SK-N-SH (cell line): ENCODE data around the gene MGAT5. TPM values are rescaled to one million over a fixed set of nuclear protein-coding genes. Genes with fewer than 3 reads are reported as not detected.
A peak's percentile ranks its signal among the peaks of the same experiment; 100 is the strongest.

Experiments used
- CTCF ChIA-PET: fragments of 300-600, 350-600 bp; formaldehyde crosslinking; extraction: SDS; loops from one replicate; lab custom pipeline; 2021; lab: Yijun Ruan, JAX
- POLR2A ChIA-PET: fragments of 350-600 bp; sonication (Branson Sonifier 250); formaldehyde crosslinking; extraction: SDS; loops from one replicate; lab custom pipeline; 2020; ENCODE audit warnings: antibody characterized with exemption, inconsistent platforms; lab: Yijun Ruan, JAX
- DNase-seq: peaks from one replicate; pipeline ENCODE4 v3.0.0; 2012
- H2AFZ ChIP-seq: fragments of 200-600 bp; sonication (generic); 2 replicates; pipeline ENCODE4 v1.8.1; 2016; ENCODE audit warnings: antibody characterized with exemption, mild to moderate bottlenecking, low read depth
- H3F3A ChIP-seq: fragments of 200-600 bp; sonication (generic); replicated peaks from 2 replicates; pipeline ENCODE3; 2016; ENCODE audit warnings: antibody characterized with exemption, mild to moderate bottlenecking; ENCODE audit not compliant: insufficient read depth
- H3K27ac ChIP-seq, 2 experiments: fragments of 200-500 bp in 1 of 2; fragments of 200-600 bp in 1 of 2; sonication (Bioruptor generic) in 1 of 2; sonication (generic), shearing (Covaris generic) in 1 of 2; 2 replicates each; pipeline versions ENCODE4 v1.5.1 to v1.6.1; 2014 to 2016; ENCODE audit warnings: low read depth in 2 of 2, inconsistent platforms in 1 of 2, low read length in 1 of 2, mild to moderate bottlenecking in 1 of 2, mixed read lengths in 1 of 2
- H3K27me3 ChIP-seq: fragments of 200-600 bp; sonication (generic), shearing (Covaris generic); 2 replicates; pipeline ENCODE4 v1.6.1; 2016; ENCODE audit warnings: mixed run types; ENCODE audit not compliant: insufficient read depth
- H3K36me3 ChIP-seq, 2 experiments: fragments of 200-500 bp in 1 of 2; fragments of 200-600 bp in 1 of 2; sonication (Bioruptor generic) in 1 of 2; sonication (generic) in 1 of 2; replicated peaks in 1 of 2; 2 replicates each; pipeline versions ENCODE3 to v1.5.1; 2014 to 2016; ENCODE audit warnings: low read length in 1 of 2, mild to moderate bottlenecking in 1 of 2; ENCODE audit not compliant: insufficient read depth in 2 of 2, control insufficient read depth in 1 of 2
- H3K4me1 ChIP-seq, 2 experiments: fragments of 200-500 bp in 1 of 2; fragments of 200-600 bp in 1 of 2; sonication (Bioruptor generic) in 1 of 2; sonication (generic), shearing (Covaris generic) in 1 of 2; 2 replicates each; pipeline versions ENCODE4 v1.5.1 to v1.6.1; 2014 to 2016; ENCODE audit warnings: low read depth in 1 of 2, low read length in 1 of 2, mixed run types in 1 of 2; ENCODE audit not compliant: insufficient read depth in 2 of 2, control insufficient read depth in 1 of 2
- H3K4me2 ChIP-seq: fragments of 200-600 bp; sonication (generic), shearing (Covaris generic); 2 replicates; pipeline ENCODE4 v1.6.1; 2017; ENCODE audit warnings: mixed run types
- H3K4me3 ChIP-seq, 2 experiments: fragments of 200-500 bp in 1 of 2; fragments of 200-600 bp in 1 of 2; sonication (Bioruptor generic) in 1 of 2; sonication (generic), shearing (Covaris generic) in 1 of 2; 2 replicates each; pipeline versions ENCODE4 v1.5.1 to v1.8.1; 2014 to 2016; ENCODE audit warnings: low read depth in 2 of 2, inconsistent platforms in 1 of 2, low read length in 1 of 2, mild to moderate bottlenecking in 1 of 2, mixed read lengths in 1 of 2, moderate library complexity in 1 of 2
- H3K79me2 ChIP-seq: fragments of 200-600 bp; sonication (generic); 2 replicates; pipeline ENCODE4 v1.8.1; 2017; ENCODE audit warnings: mild to moderate bottlenecking; ENCODE audit not compliant: insufficient read depth
- H3K9ac ChIP-seq: fragments of 200-600 bp; sonication (generic); 2 replicates; pipeline ENCODE4 v1.6.1; 2017; ENCODE audit warnings: mixed run types
- H3K9me2 ChIP-seq: fragments of 200-600 bp; sonication (generic); 2 replicates; pipeline ENCODE4 v1.6.1; 2017; ENCODE audit warnings: mixed run types
- H3K9me3 ChIP-seq: fragments of 200-600 bp; sonication (generic); 2 replicates; pipeline ENCODE4 v1.6.1; 2017; ENCODE audit warnings: mixed run types, mild to moderate bottlenecking, moderate library complexity
- H4K20me1 ChIP-seq: fragments of 200-600 bp; sonication (generic); 2 replicates; pipeline ENCODE4 v1.6.1; 2017; ENCODE audit warnings: mild to moderate bottlenecking, mixed run types; ENCODE audit not compliant: insufficient read depth
- CTCF ChIP-seq: fragments of 200-600 bp; sonication (generic); IDR thresholded peaks from 2 replicates; pipeline ENCODE4 v1.6.1; 2017; ENCODE audit warnings: antibody characterized with exemption, mild to moderate bottlenecking, moderate library complexity
- RAD21 ChIP-seq: IDR thresholded peaks from 2 replicates; pipeline ENCODE4 v1.6.1; 2012; ENCODE audit warnings: mild to moderate bottlenecking, low read length
- REST ChIP-seq: IDR thresholded peaks from 2 replicates; pipeline ENCODE4 v1.6.1; 2012; ENCODE audit warnings: mild to moderate bottlenecking, low read depth, low read length, moderate library complexity
- SMC3 ChIP-seq: IDR thresholded peaks from 2 replicates; pipeline ENCODE4 v1.6.1; 2012; ENCODE audit warnings: low read depth, low read length, improper control_type of control experiment
- TCF12 ChIP-seq: IDR thresholded peaks from 2 replicates; pipeline ENCODE4 v1.4.0; 2012
- YY1 ChIP-seq: IDR thresholded peaks from 2 replicates; pipeline ENCODE4 v1.4.0; 2012; ENCODE audit warnings: low read depth, mild to moderate bottlenecking
- WGBS: methylation state at CpG from one replicate; pipeline ENCODE4 v1.1.6; 2017; ENCODE audit warnings: low lambda C conversion rate; 5-methylcytosine and 5-hydroxymethylcytosine counted together
- polyA plus RNA-seq, 3 experiments: library from polyadenylated mRNA; depleted of rRNA; stranded (reverse); fragments of >200 nt; gene quantifications; 2 replicates each; pipeline ENCODE4 v1.2.3, GENCODE V29; 2012
- TF ChIP-seq, protein P1 (sequence below): fragments of 150-350 bp; IDR thresholded peaks from 2 replicates; pipeline ENCODE4 v1.6.1; 2016; ENCODE audit warnings: mild to moderate bottlenecking, low read depth, low read length

MGAT5 gene
- polyA plus RNA-seq, 1 of the 3 experiments (the other 2 are of a cell fraction) = 18.2 TPM

DNA sequence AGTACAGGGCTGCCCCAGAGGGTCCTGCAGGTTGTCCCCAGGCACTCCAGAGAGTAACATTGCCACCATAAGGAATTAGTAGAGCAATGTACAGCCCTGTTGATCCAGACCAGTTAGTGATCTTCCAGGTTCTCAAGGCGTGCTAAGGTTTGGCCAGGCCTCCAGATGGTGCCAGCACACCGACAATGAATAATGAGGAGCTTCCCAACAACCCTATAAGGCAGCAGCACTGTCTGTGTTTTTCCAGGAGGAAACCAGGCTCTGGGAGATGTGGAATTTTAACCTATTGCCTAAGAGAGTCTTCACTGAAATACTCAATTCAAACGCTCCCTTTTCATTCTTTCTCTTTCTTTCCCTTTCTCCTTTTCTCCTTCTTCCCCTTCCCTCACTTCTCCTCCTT, 122.1 kb downstream of the MGAT5 start:
- Histone ChIP-seq H3K4me2 (no peak overlapping the region), H4K20me1 (no peaks in the 10 kb centered on the region), H3K4me3 (no peak overlapping the region), H3K9me3 (no peaks in the 10 kb centered on the region), H3K27ac (peak overlapping the region in 1 of 2 experiments; percentile 34; a peak in 1 of 4 replicates), H3K27me3 (no peaks in the 10 kb centered on the region), H3K36me3 (no peaks in the 10 kb centered on the region), H2AFZ (no peak overlapping the region), H3K9ac (no peak overlapping the region), H3F3A (no peaks in the 10 kb centered on the region), H3K9me2 (no peaks in the 10 kb centered on the region), H3K4me1 (peaks cover 0 to 25% of the 10 kb centered on the region in 2 experiments; a peak in 1 of 4 replicates), H3K79me2 (no peaks in the 10 kb centered on the region)
- peak; percentile 34; the same call in 1 of the 2 replicates for TF ChIP-seq CTCF
- TF ChIP-seq SMC3 = peak; percentile 53
- peak; percentile 75 for TF ChIP-seq RAD21
- TF ChIP-seq, protein P1, sequence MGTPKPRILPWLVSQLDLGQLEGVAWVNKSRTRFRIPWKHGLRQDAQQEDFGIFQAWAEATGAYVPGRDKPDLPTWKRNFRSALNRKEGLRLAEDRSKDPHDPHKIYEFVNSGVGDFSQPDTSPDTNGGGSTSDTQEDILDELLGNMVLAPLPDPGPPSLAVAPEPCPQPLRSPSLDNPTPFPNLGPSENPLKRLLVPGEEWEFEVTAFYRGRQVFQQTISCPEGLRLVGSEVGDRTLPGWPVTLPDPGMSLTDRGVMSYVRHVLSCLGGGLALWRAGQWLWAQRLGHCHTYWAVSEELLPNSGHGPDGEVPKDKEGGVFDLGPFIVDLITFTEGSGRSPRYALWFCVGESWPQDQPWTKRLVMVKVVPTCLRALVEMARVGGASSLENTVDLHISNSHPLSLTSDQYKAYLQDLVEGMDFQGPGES = no peak
- DNase-seq = peak; percentile 23
- ChIA-PET POLR2A (interaction anchor here (1.9 kb wide), 1 partner anchor 36 kb away, joined by 7 read pairs; no protein-coding TSS in a partner anchor), CTCF (interaction anchor here (0.5 to 3.2 kb wide), 18 partner anchors 9 to 522 kb away, joined by 3 to 25 read pairs (median 4); no protein-coding TSS in a partner anchor)
- WGBS = 99% methylated on average over 3 of the region's 3 CpGs

DNA sequence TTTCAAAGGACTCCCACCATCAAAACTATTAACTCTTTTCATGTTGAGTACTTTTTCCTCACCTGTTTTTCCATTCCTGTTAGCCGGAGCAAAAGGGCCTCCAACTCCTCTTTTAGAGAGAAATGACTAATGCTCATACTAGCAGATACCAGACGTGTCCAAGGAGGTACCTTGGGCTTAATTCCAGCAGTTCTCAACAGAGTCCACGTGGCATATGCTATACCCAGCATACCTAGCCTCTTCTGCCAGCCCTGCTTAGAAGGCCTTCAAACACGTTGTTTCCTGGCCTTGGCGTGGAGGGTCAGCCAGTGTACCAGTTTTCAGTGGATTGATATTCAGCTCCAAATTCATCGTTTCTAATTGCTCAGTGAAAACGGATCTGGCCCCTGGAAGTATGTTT, 123.9 kb downstream of the MGAT5 start:
- Histone ChIP-seq H3F3A (no peaks in the 10 kb centered on the region), H3K9ac (no peak overlapping the region), H3K36me3 (no peaks in the 10 kb centered on the region), H2AFZ (no peak overlapping the region), H4K20me1 (no peaks in the 10 kb centered on the region), H3K9me2 (no peaks in the 10 kb centered on the region), H3K4me3 (no peak overlapping the region), H3K4me1 (peaks cover 0 to 18% of the 10 kb centered on the region in 2 experiments; a peak in 1 of 4 replicates), H3K79me2 (no peaks in the 10 kb centered on the region), H3K9me3 (no peaks in the 10 kb centered on the region), H3K27ac (no peak overlapping the region), H3K27me3 (no peaks in the 10 kb centered on the region), H3K4me2 (no peak overlapping the region)
- ChIA-PET CTCF (interaction anchor here (0.8 to 3.2 kb wide), 4 partner anchors 10 to 259 kb away, joined by 3 to 25 read pairs (median 4); no protein-coding TSS in a partner anchor), POLR2A (no interaction called here)
- no peak for DNase-seq
- 84% methylated on average over 6 of the region's 7 CpGs for WGBS
- TF ChIP-seq REST = no peak
- no peak for TF ChIP-seq YY1
- no peak for TF ChIP-seq TCF12
- TF ChIP-seq, protein P1 = no peak
